ENCODE data around the gene PRIMA1. TPM values are rescaled to one million over a fixed set of nuclear protein-coding genes. Genes with fewer than 3 reads are reported as not detected.

The PRIMA1 gene
- total and polyA plus RNA-seq, 2 experiments from 2014 or later = 2.1 to 3.5 TPM

GRCh38 chr14:93729993-93730392 lies 58.3 kb downstream of the PRIMA1 start:
- no peaks in the 10 kb centered on the region for H3K79me2 ChIP-seq (replicated peaks; ENCODE audit: insufficient read depth)
- TF ChIP-seq ZNF114 (CRISPR knock-in tag; IDR thresholded peaks at IDR 0.05) = no peak
- TF ChIP-seq CREB1 (CRISPR knock-in tag; IDR thresholded peaks at IDR 0.05; ENCODE audit: low read depth) = no peak
- TF ChIP-seq EZH2 (IDR thresholded peaks at IDR 0.05; ENCODE audit: low read depth, unreplicated experiment) = no peak
- TF ChIP-seq ZNF462 (CRISPR knock-in tag; IDR thresholded peaks at IDR 0.05) = no peak
- TF ChIP-seq ETS1 (IDR thresholded peaks at IDR 0.05) = no peak
- no peak for TF ChIP-seq STAT1 (IDR thresholded peaks at IDR 0.05; ENCODE audit: unreplicated experiment)
- TF ChIP-seq REST (IDR thresholded peaks at IDR 0.05; ENCODE audit: unreplicated experiment) = no peak
- no peak for TF ChIP-seq EZH2phosphoT487 (IDR thresholded peaks at IDR 0.05; ENCODE audit: unreplicated experiment)
- TF ChIP-seq JUNB (IDR thresholded peaks at IDR 0.05; ENCODE audit: unreplicated experiment) = no peak
- no peak for TF ChIP-seq NANOG (IDR thresholded peaks at IDR 0.05; ENCODE audit: borderline replicate concordance)
- TF ChIP-seq CTCF (conservative IDR thresholded peaks at IDR 0.05; ENCODE audit: low read depth in 2 of 2) = no peak
- no peak for TF ChIP-seq ZNF331 (CRISPR knock-in tag; IDR thresholded peaks at IDR 0.05; ENCODE audit: low read depth)
- no peak for TF ChIP-seq POLR2AphosphoS5 (IDR thresholded peaks at IDR 0.05; ENCODE audit: low read depth)
- no peak overlapping the region for H2AFZ ChIP-seq
- no peaks in the 10 kb centered on the region; the same call in 1 of the 2 replicates for H3K4me1 ChIP-seq (ENCODE audit: insufficient read depth)
- no peaks in the 10 kb centered on the region for H3K36me3 ChIP-seq (ENCODE audit: insufficient read depth)
- Mint-ChIP-seq H3K9me3 (no peaks in the 10 kb centered on the region), H3K27ac (no peak overlapping the region), H3K4me3 (no peak overlapping the region), H3K27me3 (ENCODE audit: insufficient read depth, low read depth, poor library complexity) (peaks cover 5% of the 10 kb centered on the region), H3K4me1 (peaks cover 17% of the 10 kb centered on the region), H3K36me3 (ENCODE audit: low read depth) (no peaks in the 10 kb centered on the region; the same call in 2 of the 3 replicates)
- no peaks in the 10 kb centered on the region for H4K20me1 ChIP-seq (replicated peaks; ENCODE audit: insufficient read depth)
- no peak for DNase-seq (ENCODE audit: low spot score)
- H3K9me2 ChIP-seq (ENCODE audit: insufficient read depth) = 0 out of 2 replicates have a peak, but pooled peaks cover 3% of the 10 kb centered on the region
- ATAC-seq = no peak
- no peaks in the 10 kb centered on the region for H3K27me3 ChIP-seq (ENCODE audit: insufficient read depth)
- no peak overlapping the region for H3K4me3 ChIP-seq
- no peak overlapping the region for H3K4me2 ChIP-seq
- no peak overlapping the region for H3K27ac ChIP-seq (ENCODE audit: low read depth)
- H3F3A ChIP-seq (replicated peaks; ENCODE audit: low read depth) = no peaks in the 10 kb centered on the region

All from GM23338 (cell line).